NCI-H345 treated with DMSO at 0.1 percent for 48 hours (cell line): ENCODE data around the gene ZNF831.

ENCODE experiments used
- DNase-seq: peaks from one replicate; lab custom pipeline; 2025; ENCODE audit not compliant: unreplicated experiment; lab: John Stamatoyannopoulos, UW

ZNF831 gene

DNA sequence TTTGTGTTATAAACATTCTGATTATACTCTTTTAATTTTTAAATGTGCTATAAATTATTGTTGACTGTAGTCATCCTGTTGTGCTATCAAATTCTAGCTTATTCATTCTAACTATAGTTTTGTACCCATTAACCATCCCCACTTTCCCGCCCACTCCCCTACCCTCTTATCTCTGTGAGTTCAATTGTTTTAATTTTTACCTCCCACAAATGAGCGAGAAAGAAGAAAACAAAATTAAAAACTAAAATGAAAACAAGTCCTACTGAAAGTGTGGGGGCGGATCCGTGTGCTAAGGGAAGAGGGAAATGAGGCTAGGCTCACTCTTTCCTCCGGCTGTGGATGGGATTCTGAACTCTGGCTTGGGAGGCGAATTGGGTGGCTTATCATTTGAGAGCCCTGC, 6.6 kb upstream of the ZNF831 start:
- no peak for DNase-seq

DNA sequence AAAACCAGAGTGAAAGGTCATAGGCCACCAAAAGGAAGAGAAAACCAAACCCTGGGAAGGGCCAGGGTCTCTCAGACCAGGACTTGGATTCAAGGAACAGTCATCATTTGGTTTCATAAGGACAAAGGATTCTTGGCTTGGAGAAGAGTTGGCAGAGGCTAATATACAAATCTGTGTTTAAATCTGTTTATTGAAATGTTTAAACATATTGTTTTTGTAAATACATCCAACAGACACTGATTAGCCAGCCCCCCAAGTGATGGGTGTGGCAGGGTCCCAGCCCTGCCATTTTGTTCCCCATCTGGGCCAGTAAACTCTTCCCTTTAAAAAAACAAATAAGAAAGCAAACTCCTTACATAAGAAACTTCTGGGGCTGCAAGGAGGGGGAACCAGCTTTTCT, 6.1 kb upstream of the ZNF831 start:
- DNase-seq = no peak

DNA sequence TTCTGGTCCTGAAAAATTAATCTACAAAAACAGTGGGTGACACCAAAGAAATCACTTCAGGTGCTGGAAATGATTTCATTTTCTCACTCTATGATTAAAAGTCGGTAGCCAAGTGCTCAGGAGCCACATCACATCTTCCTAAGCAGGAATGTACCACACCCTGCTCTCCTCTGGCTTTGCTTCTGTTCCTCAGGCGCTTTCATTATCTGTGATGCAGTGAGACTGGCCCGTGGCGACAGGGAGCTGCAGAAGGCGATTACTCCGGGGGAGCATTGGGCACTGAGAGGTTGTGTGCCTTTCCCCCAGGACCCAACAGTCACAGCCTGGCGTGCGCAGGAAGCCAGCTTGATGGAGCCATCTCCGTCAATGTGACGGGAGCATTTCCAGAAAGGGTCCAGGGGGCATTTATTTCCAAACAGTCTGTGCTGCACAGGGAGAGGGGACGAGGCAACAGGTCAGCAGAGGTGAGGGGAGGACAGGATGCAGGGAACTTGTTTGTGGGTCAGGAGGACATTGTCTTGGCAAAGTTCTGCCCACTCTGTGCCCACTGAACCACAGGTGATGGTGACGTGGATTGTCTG, 5.6 kb upstream of the ZNF831 start:
- DNase-seq = no peak

DNA sequence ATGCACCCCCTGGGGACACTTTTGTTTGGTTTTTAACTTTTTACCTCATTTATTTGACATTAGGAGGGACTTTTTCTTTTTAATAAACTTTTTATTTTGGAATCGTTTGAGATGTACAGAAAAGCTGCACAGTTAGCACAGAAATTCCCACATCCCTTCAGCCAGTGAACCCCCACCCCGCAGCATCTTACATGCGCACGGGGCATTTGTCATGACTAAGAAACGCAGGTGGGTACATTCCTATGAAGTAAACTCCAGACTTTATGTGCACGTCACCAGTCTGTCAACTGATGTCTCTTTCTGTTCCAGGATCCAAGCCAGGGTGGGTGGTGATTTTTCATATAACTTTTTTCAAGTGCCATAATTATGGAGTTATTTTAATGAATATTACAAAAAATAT, 4.9 kb upstream of the ZNF831 start:
- DNase-seq = no peak

DNA sequence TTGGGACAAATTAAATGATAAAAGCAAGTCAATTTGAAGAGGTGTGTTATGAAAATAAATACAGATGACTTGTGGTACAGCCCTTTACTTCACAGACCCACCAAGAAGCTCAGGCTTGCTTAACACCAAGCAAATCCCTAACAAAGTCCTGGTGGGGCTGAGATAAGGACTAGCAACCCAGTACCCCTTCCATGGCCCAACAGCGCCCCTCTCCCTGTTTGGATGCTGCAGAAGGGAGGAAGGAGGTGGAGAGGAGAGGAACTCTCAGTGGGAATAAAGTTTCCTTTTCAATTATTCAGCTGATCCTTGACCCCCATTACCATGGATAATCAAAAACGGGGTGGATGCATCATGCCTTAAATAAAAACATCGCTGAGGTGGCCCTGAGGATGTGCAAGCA, 4.5 kb upstream of the ZNF831 start:
- no peak for DNase-seq

DNA sequence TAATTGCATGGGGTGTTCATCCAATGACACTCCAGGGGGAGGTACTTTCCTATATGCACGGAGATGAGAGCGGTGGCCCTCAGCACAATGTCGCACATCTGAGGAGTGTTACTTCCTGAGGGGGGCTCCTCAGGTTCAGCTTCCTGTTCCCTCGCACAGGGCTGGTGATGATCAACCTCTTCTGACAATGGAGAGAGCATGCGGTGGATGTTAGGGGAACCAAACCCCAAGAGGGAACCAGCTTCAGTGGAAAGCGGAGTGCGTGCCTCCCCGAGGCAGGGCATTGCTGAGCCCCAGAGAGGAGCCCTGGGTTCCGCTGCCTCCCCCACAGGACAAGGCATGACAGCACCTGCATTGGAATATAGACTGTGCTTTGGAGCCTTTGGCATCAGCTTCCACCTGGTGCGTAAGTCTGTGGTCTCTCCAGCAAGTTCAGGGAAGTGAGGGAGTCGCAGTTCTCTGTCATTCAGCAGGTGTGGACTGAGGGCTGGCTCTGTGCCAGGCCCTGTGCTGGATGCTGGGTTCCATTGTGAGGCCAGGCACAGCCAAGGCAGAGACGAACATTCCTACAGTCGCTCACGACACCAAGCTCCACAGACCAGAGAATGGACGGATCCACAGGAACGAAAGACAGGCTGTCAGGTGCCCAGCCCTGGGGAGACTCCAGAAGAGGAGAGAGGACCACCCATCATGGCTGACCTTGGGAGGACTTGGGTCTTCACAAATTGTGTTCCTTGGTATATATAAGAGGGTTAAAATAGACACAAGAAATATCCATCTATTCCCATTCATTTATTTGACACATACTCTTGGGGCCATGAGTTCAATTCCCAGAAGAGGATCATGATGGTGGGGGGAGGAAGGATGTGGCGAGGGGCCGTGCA, 3.9 kb upstream of the ZNF831 start:
- DNase-seq = no peak

DNA sequence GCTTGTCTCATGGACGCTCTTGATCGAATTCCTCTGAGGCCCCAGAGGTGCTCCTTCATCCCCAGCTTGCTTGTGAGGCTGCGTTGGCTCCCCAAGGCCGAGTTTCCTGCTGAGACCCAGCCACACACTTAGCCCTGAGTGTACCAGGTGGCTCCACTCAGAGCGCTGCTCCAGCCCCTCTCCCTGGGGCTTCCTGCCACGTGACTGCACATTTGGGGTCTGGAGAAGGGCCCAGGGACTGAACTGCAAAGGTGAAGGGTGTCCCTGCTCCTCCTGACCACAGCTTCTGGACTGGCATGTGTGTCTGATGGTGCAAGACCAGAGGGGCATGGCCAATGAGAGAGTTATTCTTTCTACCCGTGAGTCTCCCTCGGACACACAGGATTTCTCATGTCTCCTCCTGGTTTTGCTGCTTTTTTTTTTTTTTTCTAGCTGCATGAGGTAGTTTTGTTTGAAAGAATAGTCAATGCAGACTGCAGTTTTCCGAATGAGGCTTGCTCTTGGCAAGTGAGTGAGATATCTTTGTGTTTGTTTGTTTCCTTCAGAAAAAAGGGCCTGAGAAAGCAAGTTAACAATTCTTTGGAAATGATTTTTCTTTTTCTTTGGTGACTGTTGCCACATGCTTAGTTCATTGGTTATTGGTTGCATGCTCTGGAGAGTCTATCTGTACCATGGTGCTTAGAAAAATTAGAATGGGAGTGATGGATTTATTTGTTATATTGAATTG, 3.1 kb upstream of the ZNF831 start:
- no peak for DNase-seq

DNA sequence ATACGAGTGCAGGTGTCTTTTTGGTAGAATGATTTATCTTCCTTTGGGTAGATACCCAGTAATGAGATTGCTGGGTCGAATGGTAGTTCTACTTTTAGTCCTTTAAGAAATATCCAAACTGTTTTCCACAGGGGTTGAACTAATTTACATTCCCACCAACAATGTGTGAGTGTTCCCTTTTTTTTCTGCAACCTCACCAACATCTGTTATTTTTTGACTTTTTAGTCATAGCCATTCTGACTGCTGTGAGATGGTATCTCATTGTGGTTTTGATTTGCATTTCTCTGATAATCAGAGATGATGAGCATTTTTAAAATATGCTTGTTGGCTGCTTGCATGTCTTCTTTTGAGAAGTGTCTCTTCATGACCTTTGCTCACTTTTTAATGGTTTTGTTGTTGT, 1.9 kb upstream of the ZNF831 start:
- no peak for DNase-seq

DNA sequence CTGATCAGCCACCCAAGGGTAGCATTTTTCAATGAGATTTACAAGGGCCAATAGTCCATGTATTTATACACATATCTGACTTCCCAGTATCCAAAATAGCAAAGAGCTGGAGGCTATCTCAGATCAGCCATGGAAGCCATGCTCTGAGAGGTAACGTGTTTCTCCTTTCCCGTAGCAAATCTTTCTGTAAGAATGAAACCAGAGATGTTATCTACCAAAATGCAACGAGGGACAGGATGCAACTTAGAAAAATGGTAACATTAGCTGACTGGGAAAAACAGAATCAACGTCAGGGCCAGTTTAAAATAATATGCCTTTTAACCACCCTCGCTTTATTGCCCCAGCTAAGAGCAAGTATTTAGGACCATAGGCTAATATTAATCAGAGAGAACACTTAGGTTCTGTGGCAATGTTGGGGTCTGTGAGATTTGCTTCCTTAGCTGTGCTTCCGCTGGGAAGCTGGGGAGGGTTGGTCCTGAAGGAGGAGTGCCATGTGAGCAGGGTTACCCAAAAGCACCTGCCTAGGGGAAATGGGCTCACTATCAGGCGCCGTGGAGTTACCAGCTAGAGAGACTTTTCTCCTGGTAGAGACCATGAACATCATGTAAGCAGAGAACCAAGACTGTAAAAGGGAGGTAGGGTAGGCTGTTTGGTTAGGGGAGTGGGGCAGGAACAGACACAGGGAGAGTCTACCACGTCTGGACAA, 1.2 kb downstream of the ZNF831 start:
- DNase-seq = no peak

DNA sequence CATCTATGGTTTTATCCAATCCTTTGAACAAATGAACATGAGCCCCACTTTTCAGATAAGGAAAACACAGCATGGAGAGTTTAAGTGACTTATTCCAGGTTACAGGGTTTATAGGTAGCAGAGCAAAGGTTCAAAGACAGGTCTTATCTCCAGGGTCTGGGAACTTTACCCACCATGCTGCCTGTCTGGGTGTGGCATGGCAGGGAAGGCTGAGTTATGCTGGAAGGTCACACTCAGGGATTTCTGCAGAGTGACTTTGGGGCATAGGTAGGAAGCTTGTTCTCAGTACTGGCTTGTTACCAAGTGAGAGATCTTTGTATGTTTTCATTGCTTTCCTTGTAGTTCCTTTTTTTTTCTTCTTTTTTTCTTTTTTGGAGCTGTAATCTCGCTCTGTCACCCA, 1.8 kb downstream of the ZNF831 start:
- no peak for DNase-seq

DNA sequence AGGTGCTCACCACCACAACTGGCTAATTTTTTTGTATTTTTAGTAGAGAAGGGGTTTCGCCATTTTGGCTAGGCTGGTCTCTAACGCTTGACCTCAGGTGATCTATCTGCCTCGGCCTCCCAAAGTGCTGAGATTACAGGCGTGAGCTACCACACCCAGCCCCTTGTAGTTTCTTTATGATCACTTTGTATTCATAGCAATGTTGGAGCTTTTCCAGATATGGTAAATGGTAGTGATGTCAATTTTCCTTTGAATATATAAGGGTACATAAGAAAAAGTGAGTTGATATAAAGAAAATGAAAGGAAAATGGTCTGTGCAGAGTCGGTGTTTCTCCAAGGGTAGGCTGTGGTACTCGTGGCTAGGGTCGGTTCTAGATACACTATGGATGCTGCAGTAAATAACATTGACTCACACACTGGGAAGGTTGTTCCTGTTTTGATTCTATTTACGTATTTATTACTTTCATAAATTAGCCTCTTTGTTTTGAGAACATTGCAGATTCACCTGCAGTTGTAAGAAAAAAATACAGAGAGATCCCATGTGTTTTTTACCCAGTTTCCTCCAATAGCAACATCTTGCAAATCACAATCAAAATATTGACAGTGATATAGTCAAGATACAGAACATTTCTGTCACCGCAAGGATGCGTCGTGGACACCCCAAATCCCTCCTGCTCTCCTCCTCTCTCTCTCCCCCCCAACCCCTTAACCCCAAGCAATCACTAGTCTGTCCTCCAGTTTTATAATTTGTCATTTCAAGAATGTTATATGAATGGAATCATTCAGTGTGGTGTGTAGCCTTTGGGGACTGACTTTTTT, 2.5 kb downstream of the ZNF831 start:
- no peak for DNase-seq

DNA sequence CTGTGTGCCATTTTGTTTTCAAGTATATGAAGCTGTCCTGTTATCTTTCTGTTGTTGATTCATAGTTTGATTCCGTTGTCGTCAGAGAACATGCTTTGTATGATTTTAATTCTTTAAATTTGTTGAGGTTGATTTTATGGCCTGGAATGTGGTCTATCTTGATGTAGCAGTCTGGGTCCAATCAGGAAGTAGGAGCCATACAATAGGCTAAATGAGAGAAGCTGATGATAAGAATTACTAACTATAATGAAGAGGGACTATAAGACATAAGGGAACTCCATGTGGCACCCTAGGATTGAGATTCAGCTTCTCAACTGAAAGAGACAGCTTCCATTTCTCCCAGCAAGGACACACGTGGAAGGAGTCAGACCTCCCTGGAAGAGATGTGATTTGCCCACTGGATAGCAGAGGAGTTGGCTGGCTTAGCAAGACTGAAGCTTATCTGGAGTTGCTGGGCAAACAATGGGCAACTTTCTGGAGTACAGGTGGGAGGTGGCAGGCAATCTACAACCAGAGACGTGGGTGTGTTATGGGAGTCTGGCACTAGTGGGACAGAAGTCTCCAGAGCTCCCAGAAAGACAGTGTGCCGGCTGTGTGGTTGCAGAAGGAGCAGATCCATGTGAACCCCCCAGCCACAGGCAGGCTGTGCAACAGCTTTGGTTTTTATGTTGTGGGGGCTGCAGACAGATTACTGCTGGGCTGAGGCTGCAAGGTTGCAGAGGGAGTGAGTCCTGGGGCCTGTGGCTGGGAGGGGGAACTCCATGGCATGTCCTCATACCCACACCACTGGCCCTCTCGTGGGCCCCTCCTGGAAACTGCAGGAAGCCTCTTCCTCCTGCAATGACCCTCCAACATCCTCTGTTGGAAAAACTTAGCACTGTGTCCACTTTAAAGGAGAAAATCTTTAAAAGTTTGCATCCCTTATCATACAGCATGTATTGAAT, 7.1 kb downstream of the ZNF831 start:
- DNase-seq = no peak

DNA sequence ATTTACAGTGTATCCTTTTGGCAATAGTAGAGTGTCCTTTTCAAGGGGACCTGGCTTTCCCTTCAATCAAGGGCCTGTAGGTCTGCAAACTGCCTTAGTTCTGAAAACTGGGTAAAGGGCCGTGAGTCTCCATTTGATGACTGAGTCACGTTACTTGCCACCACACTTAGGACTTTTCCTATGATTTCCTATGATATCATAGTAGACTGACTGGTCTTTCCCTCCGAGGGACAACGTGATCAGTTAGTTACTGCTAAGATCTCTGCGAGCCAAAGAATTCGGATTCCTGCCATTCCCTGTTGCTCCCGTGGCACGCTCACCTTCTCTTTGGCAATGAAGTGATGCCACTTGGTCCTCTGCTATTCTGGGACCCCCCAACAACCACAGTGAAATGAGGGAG, 8.4 kb downstream of the ZNF831 start:
- DNase-seq = no peak

DNA sequence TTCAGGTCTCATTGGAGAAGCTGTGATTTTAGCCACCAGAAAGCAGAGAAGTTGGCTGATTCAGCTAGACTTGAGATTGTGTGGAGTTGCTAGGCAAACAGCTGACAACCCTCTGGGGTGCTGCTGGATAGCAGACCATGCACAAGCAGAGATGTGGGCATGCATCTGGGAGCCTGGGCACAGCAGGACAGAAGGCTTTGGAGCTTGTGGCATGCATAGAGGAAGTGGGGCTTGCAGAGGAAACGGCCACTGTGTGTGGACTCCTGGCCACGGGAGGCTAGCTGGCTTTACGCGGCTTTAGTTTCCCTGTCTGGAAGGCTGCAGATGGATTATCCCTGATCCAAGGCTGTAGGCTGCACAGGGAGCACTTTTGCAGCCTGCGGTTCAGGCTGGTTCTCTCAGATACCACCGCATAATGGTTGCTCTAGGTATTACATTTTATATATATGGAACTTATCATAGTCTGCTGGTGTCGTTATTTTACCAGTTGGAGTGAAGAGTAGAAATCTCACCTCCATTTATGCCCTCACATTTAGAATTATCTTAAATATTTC, 10.4 kb downstream of the ZNF831 start:
- no peak for DNase-seq

DNA sequence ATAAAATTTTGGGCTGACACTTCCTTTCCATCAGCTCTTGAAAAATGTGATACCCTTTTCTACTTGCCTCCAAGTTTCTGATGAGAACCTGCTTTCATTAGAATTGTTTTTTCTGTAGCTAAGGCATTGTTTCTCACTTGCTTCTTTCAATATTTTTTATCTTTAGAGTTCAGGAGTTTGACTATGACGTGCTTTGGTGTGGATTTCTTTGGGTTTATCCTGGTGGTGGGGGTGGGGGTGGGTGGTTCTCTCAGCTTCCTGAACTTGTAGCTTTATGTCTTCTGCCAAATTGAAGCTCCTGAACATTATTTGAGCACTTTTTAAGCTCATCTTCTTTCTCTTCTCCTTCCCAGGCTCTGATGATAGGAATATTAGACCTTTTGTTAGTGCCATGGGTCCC, 11.4 kb downstream of the ZNF831 start:
- no peak for DNase-seq

DNA sequence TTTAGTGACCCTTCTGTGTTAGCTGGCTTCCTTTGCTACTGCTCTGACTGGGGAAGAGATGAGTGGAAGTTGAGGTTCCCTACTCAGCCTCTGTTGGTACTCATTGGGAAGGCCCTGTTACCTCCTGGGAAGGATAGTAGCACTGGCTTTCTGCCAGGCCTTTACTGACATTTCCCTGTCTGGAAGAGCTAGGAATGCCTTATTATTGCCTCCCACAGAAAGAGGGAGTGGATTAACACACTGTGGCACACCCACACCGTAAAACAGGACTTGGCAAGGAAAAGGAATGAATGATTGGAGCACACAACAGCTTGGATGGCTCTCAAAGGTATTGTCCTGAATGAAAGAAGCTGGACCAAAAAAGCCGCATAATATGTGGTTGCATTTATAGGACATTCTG, 12.2 kb downstream of the ZNF831 start:
- no peak for DNase-seq

DNA sequence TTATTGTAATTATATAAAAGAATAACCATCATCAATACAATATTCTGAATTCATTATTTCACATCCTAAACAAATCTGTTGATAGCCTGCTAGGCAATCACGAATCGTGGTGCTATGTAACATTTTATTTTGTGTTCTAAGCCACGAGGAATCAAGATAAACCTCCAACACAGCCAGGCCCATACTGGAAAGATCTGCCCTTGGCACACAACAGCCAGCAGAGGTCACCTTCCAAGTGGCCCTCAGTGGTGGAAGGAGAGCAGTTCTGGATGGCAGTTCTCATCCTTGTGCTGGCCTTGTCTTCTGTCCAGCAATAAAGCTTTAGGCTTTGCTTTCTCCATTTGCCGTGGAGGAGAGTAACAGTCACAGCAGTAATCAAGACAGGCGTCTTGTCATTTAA, 13.2 kb downstream of the ZNF831 start:
- no peak for DNase-seq

DNA sequence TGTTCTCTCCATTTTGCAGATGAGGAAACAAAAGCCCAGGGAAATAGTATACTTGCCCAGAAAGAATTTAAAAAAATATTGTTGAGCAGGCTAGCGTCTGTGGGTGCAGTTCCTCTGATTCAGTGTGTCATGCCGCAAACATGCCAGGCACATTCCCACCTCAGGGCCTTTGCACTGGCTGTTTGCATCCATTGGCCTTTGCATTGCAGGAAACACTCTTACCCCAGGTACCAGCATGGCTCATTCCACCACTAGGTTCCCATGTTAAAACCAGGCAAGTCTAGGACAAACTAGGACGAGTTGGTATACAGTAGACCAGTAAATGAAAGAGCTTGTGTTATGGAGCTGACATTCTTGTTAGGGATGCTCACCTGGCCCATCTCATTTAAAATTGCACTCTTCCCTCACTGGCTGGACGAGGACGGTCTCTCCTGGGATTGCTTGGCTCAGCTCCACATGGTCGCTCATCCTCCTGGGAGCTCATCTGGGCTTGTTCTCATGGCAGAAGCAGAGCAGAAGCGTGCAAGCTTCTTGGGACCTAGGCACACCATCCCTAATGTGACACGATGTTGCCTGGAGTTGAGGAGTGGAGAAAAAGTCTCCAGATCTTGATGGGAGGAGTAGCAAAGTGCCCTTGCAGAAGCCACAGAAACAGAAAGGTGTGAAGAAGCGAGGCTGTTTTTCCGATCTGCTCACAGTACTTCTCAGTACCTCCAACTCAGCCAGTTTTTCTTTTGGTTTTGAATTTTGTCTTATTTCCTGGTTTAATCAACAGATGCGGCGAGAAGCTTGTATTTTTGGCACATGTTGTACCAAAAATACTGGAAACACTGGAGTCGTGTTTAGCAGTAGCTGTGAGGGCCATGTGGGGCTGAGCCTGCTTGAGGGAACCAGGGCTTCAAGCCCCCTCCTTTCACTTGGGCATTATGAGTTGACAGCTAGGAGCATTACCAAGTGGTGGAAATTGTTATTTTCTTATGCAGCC, 13.9 kb downstream of the ZNF831 start:
- DNase-seq = no peak
